GM10266 (cell line): Measurements from ENCODE around the gene DAP.

Experiments
- DNase-seq: peaks from one replicate; pipeline ENCODE4 v3.0.0; 2012; ENCODE audit errors: extremely low spot score
- CTCF ChIP-seq: IDR thresholded peaks from 2 replicates; pipeline ENCODE4 v1.5.1; 2012; ENCODE audit warnings: mild to moderate bottlenecking, low read depth; ENCODE audit not compliant: control insufficient read depth, insufficient read depth; ENCODE audit errors: missing control alignments

The DAP gene

GRCh38 chr5:10661401-10661800 is 99.6 kb downstream of the DAP start:
- TF ChIP-seq CTCF, result no peak
- DNase-seq, result no peak

- TF ChIP-seq CTCF, result no peak
- no peak for DNase-seq
These were observed 100.2 kb downstream of the DAP start for GRCh38 chr5:10660720-10661387.

GRCh38 chr5:10660135-10660534 is 100.9 kb downstream of the DAP start:
- DNase-seq, result no peak
- TF ChIP-seq CTCF, result no peak

- no peak for DNase-seq
- TF ChIP-seq CTCF, result no peak
These were observed 102.8 kb downstream of the DAP start for GRCh38 chr5:10658265-10658664.

GRCh38 chr5:10655972-10656830 is 104.8 kb downstream of the DAP start:
- DNase-seq, result no peak
- no peak for TF ChIP-seq CTCF

- no peak for DNase-seq
- no peak for TF ChIP-seq CTCF
These were observed 105.7 kb downstream of the DAP start for GRCh38 chr5:10655161-10655971.
